Activated naive CD4-positive, alpha-beta T cell treated with anti-CD3 and anti-CD28 coated beads, Interleukin-2, amount 50 U/mL, for 72 hours (primary cell): ENCODE data around the gene EXOC2. TPM values are rescaled to one million over a fixed set of nuclear protein-coding genes. Genes with fewer than 3 reads are reported as not detected.

Experiments
- ATAC-seq, 2 donors: fragments of 150-1000 bp; cut with Tn5 transposase; 2 replicates each; pipeline ENCODE4 v1.10.0; 2021; ENCODE audit warnings: mild to moderate bottlenecking in 2 of 2, moderate library complexity in 2 of 2
- DNase-seq, 2 donors: peaks; one replicate each; pipeline ENCODE4 v3.0.0; 2021 to 2022; ENCODE audit warnings: low spot score in 2 of 2
- H3K27ac Mint-ChIP-seq, 2 donors: one replicate each; pipeline ENCODE4 v1.8.0; 2022; ENCODE audit warnings: mild to moderate bottlenecking in 2 of 2, mixed read lengths in 2 of 2
- H3K36me3 Mint-ChIP-seq, 2 donors: one replicate each; pipeline ENCODE4 v1.8.0; 2022; ENCODE audit warnings: mixed read lengths in 2 of 2
- H3K9me3 Mint-ChIP-seq, 2 donors: one replicate each; pipeline ENCODE4 v1.8.0; 2022; ENCODE audit warnings: mixed read lengths in 2 of 2
- total RNA-seq, 2 donors: library from RNA; stranded (reverse); gene quantifications; one replicate each; pipeline ENCODE4 v1.2.3, GENCODE V29; 2022

The EXOC2 gene
- total RNA-seq, 2 donors from 2014 or later = 30.7 to 49.3 TPM

DNA sequence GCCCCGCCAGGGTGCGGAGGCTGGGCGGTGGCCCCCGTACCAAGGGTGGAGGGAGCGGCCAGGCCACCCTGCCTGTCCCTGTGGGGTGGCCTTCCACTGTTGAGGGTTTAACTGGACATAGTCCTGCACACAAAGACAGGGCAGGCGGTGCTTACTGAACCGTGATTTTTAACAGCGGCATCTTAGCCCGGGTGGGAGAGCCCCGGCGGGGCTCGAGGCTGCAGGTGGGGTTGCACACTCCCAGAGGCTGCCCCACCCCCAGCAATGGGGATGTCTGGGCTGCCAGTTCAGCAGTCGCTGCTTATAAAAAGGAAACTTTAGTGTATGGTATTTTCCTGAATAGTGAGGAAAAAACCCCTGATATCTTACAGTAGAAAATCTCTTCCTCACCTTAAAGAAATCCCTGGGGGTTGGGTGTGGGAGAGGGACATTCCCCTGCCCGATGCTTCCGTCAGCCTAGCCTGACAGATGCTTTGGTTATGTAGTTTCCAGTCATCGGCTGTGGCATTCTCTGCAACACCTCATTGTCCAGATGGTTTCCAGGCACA lies 222.0 kb downstream of the EXOC2 start:
- DNase-seq = no peak
- H3K36me3 Mint-ChIP-seq = no peaks in the 10 kb centered on the region
- ATAC-seq = peak in 1 of 2 donors; percentile 7
- H3K9me3 Mint-ChIP-seq = no peaks in the 10 kb centered on the region
- H3K27ac Mint-ChIP-seq = peak overlapping the region in 1 of 2 donors; percentile 15

GRCh38 chr6:470051-470900 lies 222.7 kb downstream of the EXOC2 start:
- H3K9me3 Mint-ChIP-seq = no peaks in the 10 kb centered on the region
- no peak for DNase-seq
- H3K36me3 Mint-ChIP-seq = no peaks in the 10 kb centered on the region
- peak overlapping the region; percentile 38 to 93 for H3K27ac Mint-ChIP-seq
- ATAC-seq = no peak

- DNase-seq = no peak
- peak; percentile 55 to 63 for ATAC-seq
- H3K27ac Mint-ChIP-seq = peak overlapping the region in 1 of 2 donors; percentile 1
- no peaks in the 10 kb centered on the region for H3K36me3 Mint-ChIP-seq
- no peaks in the 10 kb centered on the region for H3K9me3 Mint-ChIP-seq
Observed at GRCh38 chr6:467671-468082, 225.3 kb downstream of the EXOC2 start.

DNA sequence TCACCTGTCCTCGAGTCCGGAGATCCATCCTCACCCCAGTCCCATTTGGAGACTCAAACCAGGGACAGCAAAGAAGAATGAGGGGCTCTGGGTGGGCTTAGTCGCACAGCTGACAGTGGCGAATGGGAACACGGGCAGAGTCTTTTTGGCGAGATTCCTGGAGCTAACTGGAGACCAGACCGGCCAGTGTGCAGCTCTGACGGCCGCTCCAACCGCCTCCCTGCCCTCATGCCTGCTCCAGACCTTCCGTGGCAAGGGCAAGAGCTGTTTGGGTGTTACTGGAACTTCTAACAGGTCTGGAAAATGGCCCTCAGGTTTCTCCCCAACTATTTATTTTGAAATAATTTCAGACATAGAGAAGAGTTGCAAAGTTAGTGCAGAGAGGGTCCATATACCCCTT lies 225.8 kb downstream of the EXOC2 start:
- Mint-ChIP-seq H3K9me3 (no peaks in the 10 kb centered on the region), H3K36me3 (no peaks in the 10 kb centered on the region), H3K27ac (peak overlapping the region in 1 of 2 donors; percentile 1)
- ATAC-seq (no peak), DNase-seq (no peak)

- peaks cover 0 to 4% of the 10 kb centered on the region in 2 donors for H3K9me3 Mint-ChIP-seq
- peak in 1 of 2 donors; percentile 39 for ATAC-seq
- no peaks in the 10 kb centered on the region for H3K36me3 Mint-ChIP-seq
- no peak for DNase-seq
- H3K27ac Mint-ChIP-seq = peak overlapping the region in 1 of 2 donors; percentile 1
Observed at GRCh38 chr6:466564-466963, 226.4 kb downstream of the EXOC2 start.

DNA sequence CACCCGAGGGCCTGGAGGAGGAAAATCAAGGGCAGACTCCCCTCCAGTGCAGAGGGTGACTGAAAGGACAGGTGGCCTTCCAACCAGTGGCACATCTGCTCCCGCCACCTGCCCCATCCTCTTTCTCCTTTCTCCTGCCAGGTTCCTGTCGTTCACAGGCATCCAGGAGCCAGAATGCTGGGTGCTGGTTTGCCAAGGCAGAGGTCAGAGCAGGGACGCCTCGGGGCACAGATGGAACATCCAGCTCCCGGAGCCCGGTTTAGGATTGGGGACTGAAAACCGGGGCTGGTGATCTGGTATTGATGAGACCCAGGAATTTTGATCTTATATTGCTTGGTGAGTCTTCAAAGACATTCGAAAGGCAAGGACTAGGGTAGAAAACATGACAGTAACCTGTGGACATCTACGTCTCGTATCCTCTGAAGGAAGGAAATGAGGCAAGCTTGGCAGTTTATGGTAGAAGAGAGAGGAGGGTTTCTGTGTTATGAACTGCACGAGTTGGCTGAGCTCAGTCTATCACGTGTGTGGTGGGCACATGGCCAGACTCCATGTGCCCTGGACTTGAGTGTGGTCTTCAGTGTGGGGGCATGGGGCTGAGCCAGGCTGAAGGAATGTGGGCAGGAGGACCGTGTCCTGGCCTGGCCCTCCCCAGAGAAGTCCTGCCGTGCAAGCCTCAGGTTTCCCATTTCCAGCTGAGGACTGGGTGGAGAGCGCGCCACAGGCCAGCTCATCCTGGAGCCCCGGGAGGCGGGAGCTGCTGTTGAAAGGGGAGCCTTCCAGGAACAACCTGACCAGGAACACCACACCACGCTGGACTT lies 227.2 kb downstream of the EXOC2 start:
- no peak for ATAC-seq
- H3K36me3 Mint-ChIP-seq = no peaks in the 10 kb centered on the region
- peak overlapping the region; percentile 1 to 82 for H3K27ac Mint-ChIP-seq
- peaks cover 0 to 4% of the 10 kb centered on the region in 2 donors for H3K9me3 Mint-ChIP-seq
- no peak for DNase-seq

- H3K9me3 Mint-ChIP-seq = peaks cover 4 to 18% of the 10 kb centered on the region in 2 donors
- H3K27ac Mint-ChIP-seq = no peak overlapping the region
- H3K36me3 Mint-ChIP-seq = peaks cover 8 to 26% of the 10 kb centered on the region in 2 donors
- ATAC-seq (no peak), DNase-seq (no peak)
Observed at GRCh38 chr6:456887-457286, 236.1 kb downstream of the EXOC2 start.

DNA sequence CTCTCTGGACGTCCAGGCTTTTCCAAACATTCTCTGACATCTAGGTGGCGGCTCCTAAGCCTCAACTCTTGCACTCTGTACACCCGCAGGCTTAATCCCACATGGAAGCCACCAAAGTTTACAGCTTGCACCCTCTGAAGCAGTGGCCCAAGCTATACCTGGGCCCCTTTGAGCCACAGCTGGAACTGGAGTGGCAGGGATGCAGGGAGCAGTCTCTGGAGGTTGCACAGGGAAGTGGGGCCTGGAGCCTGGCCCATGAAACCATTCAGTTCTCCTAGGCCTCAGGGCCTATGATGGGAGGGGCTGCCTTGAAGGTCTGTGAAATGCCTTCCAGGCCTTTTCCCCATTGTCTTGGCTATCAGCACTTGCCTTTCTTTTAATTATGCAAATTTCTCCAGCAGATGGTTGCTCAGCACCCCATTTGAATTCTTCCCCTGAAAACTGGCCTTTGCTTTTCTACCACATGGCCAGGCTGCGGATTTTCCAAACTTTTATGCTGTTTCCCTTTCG lies 236.5 kb downstream of the EXOC2 start:
- Mint-ChIP-seq H3K27ac (no peak overlapping the region), H3K9me3 (peaks cover 4 to 15% of the 10 kb centered on the region in 2 donors), H3K36me3 (peaks cover 8 to 26% of the 10 kb centered on the region in 2 donors)
- DNase-seq (no peak), ATAC-seq (no peak)

DNA sequence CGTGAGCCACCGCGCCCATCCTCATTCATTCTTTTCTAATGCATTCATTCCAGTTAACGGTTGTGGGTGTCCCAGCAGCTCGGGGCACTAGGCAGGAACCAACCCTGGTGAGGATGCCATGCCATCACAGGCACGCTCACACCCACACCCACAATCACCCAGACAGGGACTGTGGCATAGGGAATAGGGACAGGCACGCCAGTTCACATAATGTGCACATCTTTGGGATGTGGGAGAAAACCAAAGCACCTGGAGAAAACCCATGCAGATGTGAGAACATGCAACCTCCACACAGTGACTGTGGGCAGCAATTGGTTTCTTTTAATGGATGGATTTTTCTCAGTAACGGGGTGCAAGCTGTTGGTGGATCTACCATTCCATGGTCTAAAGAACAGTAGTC lies 237.1 kb downstream of the EXOC2 start:
- DNase-seq = no peak
- no peak for ATAC-seq
- Mint-ChIP-seq H3K36me3 (peaks cover 8 to 26% of the 10 kb centered on the region in 2 donors), H3K9me3 (peaks cover 4 to 15% of the 10 kb centered on the region in 2 donors), H3K27ac (peak overlapping the region in 1 of 2 donors; percentile 84)

GRCh38 chr6:455006-455585 lies 237.8 kb downstream of the EXOC2 start:
- H3K27ac Mint-ChIP-seq = peak overlapping the region; percentile 3 to 33
- H3K36me3 Mint-ChIP-seq = peaks cover 8 to 26% of the 10 kb centered on the region in 2 donors
- DNase-seq (peak in 1 of 2 donors; percentile 59), ATAC-seq (peak; percentile 96 to 97)
- H3K9me3 Mint-ChIP-seq = peaks cover 4 to 15% of the 10 kb centered on the region in 2 donors

GRCh38 chr6:454148-454991 lies 238.6 kb downstream of the EXOC2 start:
- DNase-seq (no peak), ATAC-seq (peak in 1 of 2 donors; percentile 5)
- Mint-ChIP-seq H3K27ac (peak overlapping the region; percentile 3 to 33), H3K9me3 (peaks cover 4 to 18% of the 10 kb centered on the region in 2 donors), H3K36me3 (peaks cover 8 to 26% of the 10 kb centered on the region in 2 donors)

DNA sequence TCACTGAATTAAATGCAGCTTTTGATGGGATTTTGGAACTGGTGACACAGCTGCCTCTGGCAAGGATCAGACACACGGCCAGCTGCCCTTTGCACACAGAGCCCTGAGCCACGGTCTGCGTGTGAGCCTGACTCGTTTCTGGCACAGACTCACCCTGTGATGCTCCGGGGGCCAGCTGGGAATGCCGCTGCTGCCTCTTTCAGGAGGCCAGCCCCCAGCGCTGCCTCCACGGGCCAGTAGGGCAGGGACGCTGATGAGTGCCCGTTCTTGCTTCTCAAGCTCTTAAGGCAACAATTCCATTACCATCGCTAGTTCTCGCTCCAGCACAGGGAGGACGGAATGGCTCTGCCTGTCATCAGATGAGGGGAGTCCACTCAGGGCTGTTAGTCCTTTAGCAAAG lies 239.8 kb downstream of the EXOC2 start:
- ATAC-seq (no peak), DNase-seq (peak in 1 of 2 donors; percentile 30)
- Mint-ChIP-seq H3K9me3 (peaks cover 2 to 19% of the 10 kb centered on the region in 2 donors), H3K36me3 (peaks cover 8 to 29% of the 10 kb centered on the region in 2 donors), H3K27ac (no peak overlapping the region)

DNA sequence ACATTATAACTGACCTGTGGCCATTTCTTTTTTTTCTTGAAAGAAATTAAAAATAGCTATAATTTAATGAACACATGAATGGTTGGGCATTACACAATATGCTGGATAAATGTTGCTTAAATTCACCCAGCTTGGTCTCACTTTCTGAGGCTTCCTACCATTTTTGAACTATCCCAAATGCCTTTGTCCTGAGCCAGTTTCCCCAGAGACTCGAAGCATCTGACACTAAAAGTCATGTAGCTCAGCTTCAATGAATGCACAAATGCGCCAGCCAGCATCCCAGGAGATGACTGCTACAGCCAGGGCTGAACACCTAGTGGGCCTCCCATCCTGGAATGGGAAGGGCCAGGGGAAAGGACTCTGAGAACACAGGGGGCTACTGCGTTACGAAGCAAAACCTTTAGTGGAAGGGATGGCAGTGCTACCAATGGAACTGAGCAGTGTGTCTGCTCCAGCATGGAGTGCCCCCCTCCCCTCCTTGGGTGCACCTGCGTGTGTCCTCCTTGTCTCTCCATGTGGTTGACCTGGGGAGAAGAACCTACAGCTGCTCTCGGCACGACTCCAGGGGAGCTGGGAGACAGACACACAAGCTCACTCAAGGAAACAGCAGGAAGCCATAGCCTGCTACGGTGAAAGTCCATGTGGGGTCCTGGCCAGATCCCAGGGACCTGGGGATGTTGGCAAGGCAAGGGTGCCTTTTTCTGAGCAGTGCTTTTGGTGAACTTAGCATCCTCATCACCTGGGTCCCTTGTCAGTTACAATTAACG lies 240.5 kb downstream of the EXOC2 start:
- Mint-ChIP-seq H3K36me3 (peaks cover 7 to 22% of the 10 kb centered on the region in 2 donors), H3K27ac (no peak overlapping the region), H3K9me3 (peaks cover 0 to 13% of the 10 kb centered on the region in 2 donors)
- ATAC-seq = no peak
- peak in 1 of 2 donors; percentile 39 for DNase-seq

- Mint-ChIP-seq H3K36me3 (peaks cover under 1 to 16% of the 10 kb centered on the region in 2 donors), H3K9me3 (peaks cover 0 to 7% of the 10 kb centered on the region in 2 donors), H3K27ac (peak overlapping the region in 1 of 2 donors; percentile 64)
- no peak for ATAC-seq
- peak in 1 of 2 donors; percentile 41 for DNase-seq
Observed at GRCh38 chr6:451847-452246, 241.1 kb downstream of the EXOC2 start.

DNA sequence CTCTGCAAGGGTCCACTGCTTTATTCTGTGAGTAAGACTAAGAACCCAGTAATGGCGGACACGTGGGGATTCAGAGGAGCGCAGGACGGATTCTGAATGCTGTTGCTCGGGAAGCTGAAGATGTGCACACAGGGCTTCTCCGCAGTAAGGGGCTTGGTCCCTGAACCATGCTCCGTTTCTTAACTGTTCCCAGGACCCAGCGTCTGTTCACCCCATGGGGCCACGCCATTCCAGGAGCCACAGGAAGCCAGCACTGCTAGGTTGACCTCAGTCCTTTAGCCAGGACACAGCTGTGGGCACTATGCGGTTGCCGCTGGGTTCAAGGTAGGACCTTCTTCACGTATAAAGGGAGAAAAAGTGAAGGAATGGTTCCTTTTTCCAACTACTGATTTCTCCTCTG lies 241.6 kb downstream of the EXOC2 start:
- ATAC-seq (no peak), DNase-seq (peak in 1 of 2 donors; percentile 52)
- H3K9me3 Mint-ChIP-seq = peaks cover 0 to 6% of the 10 kb centered on the region in 2 donors
- peaks cover 0 to 13% of the 10 kb centered on the region in 2 donors for H3K36me3 Mint-ChIP-seq
- peak overlapping the region in 1 of 2 donors; percentile 64 for H3K27ac Mint-ChIP-seq
